Measurements from ENCODE around the gene SSMEM1.

SSMEM1 gene

GRCh38 chr7:130213828-130214227 is 6.2 kb downstream of the SSMEM1 start:
- H3K27ac ChIP-seq: no peak overlapping the region
- no peak overlapping the region for H3K4me3 ChIP-seq (ENCODE audit: low read depth in 1 of 2, low read length in 1 of 2)
- H3K27me3 ChIP-seq: no peaks in the 10 kb centered on the region
- H3K4me1 ChIP-seq (ENCODE audit: control insufficient read depth in 1 of 2, insufficient read depth in 1 of 2, low read depth in 1 of 2, low read length in 1 of 2): no peaks in the 10 kb centered on the region
- TF ChIP-seq, protein P1, sequence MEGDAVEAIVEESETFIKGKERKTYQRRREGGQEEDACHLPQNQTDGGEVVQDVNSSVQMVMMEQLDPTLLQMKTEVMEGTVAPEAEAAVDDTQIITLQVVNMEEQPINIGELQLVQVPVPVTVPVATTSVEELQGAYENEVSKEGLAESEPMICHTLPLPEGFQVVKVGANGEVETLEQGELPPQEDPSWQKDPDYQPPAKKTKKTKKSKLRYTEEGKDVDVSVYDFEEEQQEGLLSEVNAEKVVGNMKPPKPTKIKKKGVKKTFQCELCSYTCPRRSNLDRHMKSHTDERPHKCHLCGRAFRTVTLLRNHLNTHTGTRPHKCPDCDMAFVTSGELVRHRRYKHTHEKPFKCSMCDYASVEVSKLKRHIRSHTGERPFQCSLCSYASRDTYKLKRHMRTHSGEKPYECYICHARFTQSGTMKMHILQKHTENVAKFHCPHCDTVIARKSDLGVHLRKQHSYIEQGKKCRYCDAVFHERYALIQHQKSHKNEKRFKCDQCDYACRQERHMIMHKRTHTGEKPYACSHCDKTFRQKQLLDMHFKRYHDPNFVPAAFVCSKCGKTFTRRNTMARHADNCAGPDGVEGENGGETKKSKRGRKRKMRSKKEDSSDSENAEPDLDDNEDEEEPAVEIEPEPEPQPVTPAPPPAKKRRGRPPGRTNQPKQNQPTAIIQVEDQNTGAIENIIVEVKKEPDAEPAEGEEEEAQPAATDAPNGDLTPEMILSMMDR (IDR thresholded peaks at IDR 0.05): no peak
- no peaks in the 10 kb centered on the region for H3K36me3 ChIP-seq
- no peaks in the 10 kb centered on the region for H3K9me3 ChIP-seq

DNA sequence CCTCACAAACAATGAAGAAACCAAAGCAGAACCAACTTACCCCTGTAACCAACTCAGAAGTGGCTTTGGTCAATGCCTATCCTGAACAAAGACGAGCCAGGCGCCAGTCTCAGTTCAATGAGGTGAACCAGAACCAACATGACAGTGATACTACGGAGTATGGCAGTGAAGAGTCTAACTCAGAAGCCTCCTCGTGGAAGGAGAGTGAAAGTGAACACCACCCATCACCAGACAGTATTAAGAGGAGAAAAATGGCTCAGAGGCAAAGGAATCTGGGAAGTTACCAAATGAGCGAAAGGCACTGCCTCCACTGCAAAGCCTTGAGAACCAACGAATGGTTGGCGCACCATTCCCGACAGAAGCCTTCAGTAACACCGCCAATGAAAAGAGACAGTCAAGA is 8.4 kb downstream of the SSMEM1 start:
- Histone ChIP-seq H3K27ac (no peak overlapping the region), H3K36me3 (no peaks in the 10 kb centered on the region), H3K27me3 (no peaks in the 10 kb centered on the region), H3K4me3 (ENCODE audit: low read depth in 1 of 2, low read length in 1 of 2) (no peak overlapping the region), H3K9me3 (no peaks in the 10 kb centered on the region), H3K4me1 (ENCODE audit: control insufficient read depth in 1 of 2, insufficient read depth in 1 of 2, low read depth in 1 of 2, low read length in 1 of 2) (no peaks in the 10 kb centered on the region)
- TF ChIP-seq, protein P1 (IDR thresholded peaks at IDR 0.05): no peak

DNA sequence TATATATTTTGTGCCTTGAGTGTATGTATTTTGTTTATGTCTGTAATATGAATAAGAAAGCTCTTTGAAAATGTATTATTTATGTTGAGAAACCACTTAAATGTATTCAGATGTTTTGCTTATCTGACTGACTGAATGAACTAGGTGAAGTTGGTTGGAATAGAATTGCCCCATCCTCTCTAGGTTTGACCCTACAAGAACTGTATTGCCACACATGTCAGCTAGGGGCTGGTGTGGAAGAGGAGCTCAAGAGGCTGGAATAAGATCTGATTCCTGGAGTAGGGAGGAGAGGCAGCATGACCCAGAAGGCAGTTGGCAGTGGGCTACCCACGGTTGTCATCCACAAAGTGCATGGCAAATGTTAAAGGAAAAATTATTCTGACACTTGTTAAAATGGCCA is 9.1 kb downstream of the SSMEM1 start:
- TF ChIP-seq, protein P1 (IDR thresholded peaks at IDR 0.05): no peak
- Histone ChIP-seq H3K9me3 (no peaks in the 10 kb centered on the region), H3K27ac (no peak overlapping the region), H3K4me3 (ENCODE audit: low read depth in 1 of 2, low read length in 1 of 2) (no peak overlapping the region), H3K36me3 (no peaks in the 10 kb centered on the region), H3K27me3 (no peaks in the 10 kb centered on the region), H3K4me1 (ENCODE audit: control insufficient read depth in 1 of 2, insufficient read depth in 1 of 2, low read depth in 1 of 2, low read length in 1 of 2) (no peaks in the 10 kb centered on the region)

DNA sequence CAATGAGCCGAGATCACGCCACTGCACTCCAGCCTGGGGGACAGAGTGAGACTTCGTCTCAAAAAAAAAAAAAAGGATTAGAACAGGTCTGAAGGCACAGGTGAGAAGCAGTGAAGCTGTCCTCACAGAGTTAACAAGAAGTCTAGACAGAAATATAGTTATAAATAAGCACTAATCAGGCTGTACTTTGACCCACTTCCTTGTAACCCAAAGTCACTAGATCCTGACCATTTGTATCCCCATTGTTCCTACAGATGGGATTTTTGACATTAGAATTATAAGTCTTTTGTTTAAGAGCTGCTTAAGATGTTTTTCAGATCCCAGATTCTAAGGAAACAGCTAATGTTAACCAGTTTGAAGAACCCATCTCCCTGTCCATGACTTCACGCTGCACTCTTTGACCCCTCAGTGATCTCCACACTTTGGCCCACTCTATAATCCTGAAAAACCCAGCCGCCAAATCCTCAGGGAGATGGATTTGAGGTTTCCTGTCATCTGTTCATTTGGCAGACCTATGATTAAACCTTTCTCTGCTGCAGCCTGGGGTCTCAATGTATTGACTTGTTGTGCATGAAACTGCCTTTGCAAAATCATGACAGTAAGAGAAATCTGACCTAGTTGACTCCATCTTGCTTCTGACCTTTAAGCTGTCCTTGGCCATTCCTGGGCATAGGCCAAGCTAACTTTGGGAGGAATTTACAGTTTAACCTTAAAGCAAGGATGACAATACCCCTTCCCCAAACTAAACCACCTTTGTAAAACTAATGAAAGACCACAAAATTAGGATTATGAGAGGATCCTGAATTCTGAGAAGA is 11.4 kb downstream of the SSMEM1 start:
- H3K27ac ChIP-seq: no peak overlapping the region
- H3K36me3 ChIP-seq: no peaks in the 10 kb centered on the region
- no peak overlapping the region for H3K4me3 ChIP-seq (ENCODE audit: low read depth in 1 of 2, low read length in 1 of 2)
- TF ChIP-seq, protein P1 (IDR thresholded peaks at IDR 0.05): no peak
- H3K9me3 ChIP-seq: no peaks in the 10 kb centered on the region
- no peaks in the 10 kb centered on the region for H3K27me3 ChIP-seq
- H3K4me1 ChIP-seq (ENCODE audit: control insufficient read depth in 1 of 2, insufficient read depth in 1 of 2, low read depth in 1 of 2, low read length in 1 of 2): no peaks in the 10 kb centered on the region

DNA sequence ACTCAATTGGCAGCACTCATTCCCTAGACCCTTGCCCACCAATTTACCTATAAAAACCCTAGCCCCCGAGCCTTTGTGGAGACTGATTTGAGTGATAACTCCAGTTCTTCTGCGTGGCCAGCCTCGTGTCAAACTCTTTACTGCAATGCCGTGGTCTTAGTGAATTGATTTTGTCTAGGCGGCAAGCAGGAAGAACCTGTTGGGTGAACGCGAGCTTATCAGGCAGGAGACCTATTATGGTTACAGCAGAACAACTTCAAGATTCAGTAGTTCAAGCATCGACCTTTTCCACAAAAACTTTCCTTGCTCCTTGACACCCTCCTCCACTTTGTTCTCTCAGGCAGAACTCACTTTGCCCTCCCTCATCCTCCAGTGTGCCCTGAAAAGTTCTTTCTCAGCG is 12.2 kb downstream of the SSMEM1 start:
- H3K9me3 ChIP-seq: no peaks in the 10 kb centered on the region
- no peak overlapping the region for H3K4me3 ChIP-seq (ENCODE audit: low read depth in 1 of 2, low read length in 1 of 2)
- no peaks in the 10 kb centered on the region for H3K27me3 ChIP-seq
- no peak overlapping the region for H3K27ac ChIP-seq
- TF ChIP-seq, protein P1 (IDR thresholded peaks at IDR 0.05): no peak
- no peaks in the 10 kb centered on the region for H3K36me3 ChIP-seq
- no peaks in the 10 kb centered on the region for H3K4me1 ChIP-seq (ENCODE audit: control insufficient read depth in 1 of 2, insufficient read depth in 1 of 2, low read depth in 1 of 2, low read length in 1 of 2)
